A549 treated with CpdA at 1 μM for 4 hours (cell line): ENCODE data around the gene HIP1. TPM values are rescaled to one million over a fixed set of nuclear protein-coding genes. Genes with fewer than 3 reads are reported as not detected.

Source experiments
- total RNA-seq: library from RNA; stranded (reverse); fragments of 200-300 nt; extraction: Qiagen RNA extraction; gene quantifications from 5 replicates; pipeline ENCODE4 v1.2.3, GENCODE V29; 2022; ENCODE audit warnings: low read depth

Gene HIP1
- total RNA-seq, result 14.9 to 18.6 TPM (median 17.6 TPM) in 5 replicates

GRCh38 chr7:75738604-75738974 is at the start of gene HIP1:
TSS of gene HIP1 (minus strand) at chr7:75738941. CDS start at chr7:75738920, 21 bp downstream.

DNA sequence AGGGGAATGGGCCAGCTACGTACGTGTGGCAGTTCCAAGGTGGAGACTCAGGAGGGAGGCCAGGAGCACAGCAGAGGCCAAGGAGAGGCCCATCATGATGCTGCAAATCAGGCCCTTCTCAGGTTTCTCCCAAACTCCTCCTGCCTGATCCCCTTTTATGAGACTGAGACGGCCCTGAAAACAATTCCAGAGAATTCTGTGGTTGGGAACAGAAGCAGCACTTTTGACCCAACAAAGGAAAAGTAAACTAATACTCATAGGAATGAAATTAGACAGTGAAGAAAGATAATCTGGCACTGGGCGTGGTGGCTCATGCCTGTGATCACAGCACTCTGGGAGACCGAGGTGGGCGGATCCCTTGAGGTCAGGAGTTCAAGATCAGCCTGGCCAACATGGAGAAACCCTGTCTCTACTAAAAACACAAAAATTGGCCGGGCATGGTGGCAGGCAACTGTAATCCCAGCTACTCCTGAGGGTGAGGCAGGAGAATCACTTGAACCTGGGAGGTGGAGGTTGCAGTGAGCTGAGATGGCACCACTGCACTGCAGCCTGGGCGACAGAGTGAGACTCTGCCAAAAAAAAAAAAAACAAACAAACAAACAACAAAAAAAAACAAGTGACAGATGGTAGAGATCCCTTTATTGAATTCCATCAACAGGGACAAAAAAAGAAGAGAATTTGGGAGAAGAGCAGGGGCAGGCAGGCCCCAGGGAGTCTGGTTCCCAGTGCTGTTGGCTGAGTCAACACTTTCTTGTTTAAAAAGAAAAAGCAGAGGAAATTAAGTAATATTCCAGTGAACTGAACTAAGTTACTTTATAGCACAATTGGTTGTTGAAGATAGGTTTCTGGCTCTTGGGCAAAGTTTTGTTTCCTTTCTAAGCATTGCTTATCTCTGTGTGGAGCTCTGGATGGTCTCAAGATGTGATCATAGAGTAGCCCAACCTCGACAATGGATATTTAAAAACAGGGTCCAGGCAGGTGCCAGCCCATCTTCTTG is 33.6 kb upstream of the HIP1 start, which contains the start of gene CCL26:
Gene CCL26, minus strand, starts transcription at position 131 of the 997 bp plus-strand sequence. Its CDS starts 35 bp downstream, at position 96.

GRCh38 chr7:75492020-75492419 is 246.7 kb downstream of the HIP1 start, which contains the start of gene SPDYE5:
TSS of gene SPDYE5 (plus strand) at chr7:75492320. CDS start at chr7:75494048, 1,728 bp downstream.

GRCh38 chr7:75485979-75486643 is 252.6 kb downstream of the HIP1 start, which contains the start of gene POM121C:
TSS of gene POM121C (minus strand) at chr7:75486299. CDS start at chr7:75441496, 44,803 bp downstream.

Other genes with a start within 250 kb of the HIP1 start
- gene SPDYE5, start 246.6 kb downstream of the HIP1 start, total RNA-seq, result not detected in 5 replicates
- gene CCL26, start 33.3 kb upstream of the HIP1 start, total RNA-seq, result 7.6 to 14.5 TPM (median 8.5 TPM) in 5 replicates
- gene CCL24, start 74.9 kb upstream of the HIP1 start, total RNA-seq, result not detected in 5 replicates
- 76.1 to 96.8 TPM (median 88.8 TPM) in 5 replicates for gene RHBDD2, start 140.1 kb upstream of the HIP1 start, total RNA-seq
- gene POR, start 176.2 kb upstream of the HIP1 start, total RNA-seq, result 119 to 162 TPM (median 158 TPM) in 5 replicates